ENCODE results near the gene HSD11B1.

HSD11B1 gene

GRCh38 chr1:209774592-209774991 lies 69.9 kb downstream of the HSD11B1 start:
- no peak overlapping the region for H3K4me3 ChIP-seq (ENCODE audit: low read depth, low read length)
- no peak for TF ChIP-seq CTCF (IDR thresholded peaks at IDR 0.05; ENCODE audit: low read depth, low read length)

DNA sequence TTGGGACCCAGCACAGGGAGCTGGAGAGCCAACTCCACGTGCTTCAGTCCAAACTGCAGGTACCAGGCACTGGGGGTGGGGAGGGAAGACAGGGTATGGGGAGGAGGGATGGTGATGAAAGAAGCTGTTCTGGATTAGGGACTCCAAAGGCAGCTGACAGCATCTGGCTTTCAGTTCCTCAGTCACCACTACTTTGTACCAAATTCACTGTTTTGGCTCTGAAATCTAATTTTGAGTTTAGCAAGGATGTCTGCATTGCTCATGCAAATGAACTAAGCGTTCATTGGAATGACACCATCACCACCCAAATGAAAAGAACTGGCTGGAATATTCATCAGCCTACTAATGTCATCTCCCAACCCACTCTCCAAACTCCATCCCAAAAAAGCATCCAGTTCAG lies 71.0 kb downstream of the HSD11B1 start:
- TF ChIP-seq CTCF (IDR thresholded peaks at IDR 0.05; ENCODE audit: low read depth, low read length) = no peak

DNA sequence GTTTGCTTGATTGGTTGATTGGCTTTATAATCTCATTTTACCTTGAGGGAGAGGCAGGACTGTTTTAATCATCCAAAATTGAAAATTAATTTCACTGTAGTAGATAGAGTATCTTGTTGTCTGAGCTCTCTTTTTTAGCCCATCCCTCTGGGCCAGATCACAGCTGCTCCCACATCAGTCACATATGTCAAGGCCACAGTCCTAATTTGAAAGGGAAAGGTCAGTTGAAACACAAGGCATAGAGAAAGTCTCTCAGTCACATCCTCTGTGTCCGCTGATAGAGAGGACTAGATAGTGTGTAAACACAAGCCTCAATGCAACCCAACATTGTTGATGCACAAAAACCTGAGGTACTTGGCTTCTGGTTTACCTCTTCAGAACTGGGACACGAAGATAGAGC lies 72.9 kb downstream of the HSD11B1 start:
- no peak for TF ChIP-seq CTCF (IDR thresholded peaks at IDR 0.05; ENCODE audit: low read depth, low read length)
- no peak overlapping the region for H3K4me3 ChIP-seq (ENCODE audit: low read depth, low read length)

More for the DNA sequence above, 71.0 kb downstream of the HSD11B1 start:
- H3K4me3 ChIP-seq (ENCODE audit: low read depth, low read length) = no peak overlapping the region

DNA sequence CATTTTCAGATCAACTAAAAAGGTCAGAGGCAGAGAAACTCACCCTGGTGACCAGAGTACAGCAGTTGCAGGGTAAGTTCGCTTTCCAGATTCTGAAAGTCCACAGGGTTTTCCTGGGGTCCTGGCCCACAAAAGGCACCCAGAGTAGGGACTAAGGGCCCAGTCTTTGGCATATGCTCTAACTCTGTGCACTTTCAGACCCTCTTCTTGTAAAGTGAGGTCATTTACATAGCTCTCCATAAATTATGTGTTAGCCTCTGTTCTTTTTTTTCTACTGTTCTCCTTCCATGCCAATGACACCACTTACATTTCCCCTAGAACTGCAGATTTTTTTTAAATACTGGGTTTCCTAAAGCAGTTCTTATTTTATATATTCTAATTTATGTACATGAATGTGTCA lies 73.5 kb downstream of the HSD11B1 start:
- no peak for TF ChIP-seq CTCF (IDR thresholded peaks at IDR 0.05; ENCODE audit: low read depth, low read length)
- H3K4me3 ChIP-seq (ENCODE audit: low read depth, low read length) = no peak overlapping the region

DNA sequence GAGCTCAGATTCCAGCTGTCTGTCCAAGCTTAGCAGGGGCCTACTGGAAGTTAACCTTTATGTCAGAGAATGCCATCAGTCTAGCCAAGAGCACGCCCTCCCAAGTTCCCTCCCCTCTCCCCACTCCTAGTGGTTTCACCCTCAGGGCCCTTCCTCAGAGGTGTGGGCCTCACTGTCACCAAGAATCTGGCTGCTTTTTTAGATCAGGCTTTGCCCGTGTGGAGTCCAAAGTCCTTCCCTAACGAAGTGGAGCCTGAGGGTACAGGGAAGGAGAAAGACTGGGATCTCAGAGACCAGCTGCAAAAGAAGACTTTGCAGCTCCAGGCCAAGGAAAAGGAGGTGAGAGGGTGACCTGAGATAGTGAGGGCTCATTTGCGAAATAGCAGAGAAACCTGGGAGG lies 75.6 kb downstream of the HSD11B1 start:
- H3K4me3 ChIP-seq (ENCODE audit: low read depth, low read length) = no peak overlapping the region
- TF ChIP-seq CTCF (IDR thresholded peaks at IDR 0.05; ENCODE audit: low read depth, low read length) = no peak

DNA sequence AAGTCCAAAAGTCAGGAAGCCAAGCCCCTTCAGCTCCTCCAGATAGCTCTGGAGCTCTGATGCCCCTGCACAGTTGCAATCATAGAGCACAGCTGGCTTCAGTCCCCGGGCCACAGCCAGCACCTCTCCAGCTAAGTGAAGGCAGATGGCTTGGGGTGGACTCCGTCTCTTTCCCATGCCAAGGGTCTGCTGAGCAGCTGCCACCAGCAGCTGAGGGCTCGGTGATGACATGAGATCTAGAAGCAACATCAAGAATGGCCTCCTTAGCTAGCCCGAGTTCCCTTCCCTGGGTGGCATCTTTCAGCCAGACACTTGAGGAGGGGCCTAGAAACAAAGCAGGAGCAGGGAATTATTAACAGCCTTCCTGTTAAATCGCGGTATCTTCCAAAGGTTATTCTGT lies 78.7 kb downstream of the HSD11B1 start:
- no peak for TF ChIP-seq CTCF (IDR thresholded peaks at IDR 0.05; ENCODE audit: low read depth, low read length)
- H3K4me3 ChIP-seq (ENCODE audit: low read depth, low read length) = peak overlapping the region; percentile 94

Measured in WI38 (cell line).